Esophagus squamous epithelium (tissue), 5 donors: ENCODE results near the gene DCPS. TPM values are rescaled to one million over a fixed set of nuclear protein-coding genes. Genes with fewer than 3 reads are reported as not detected.

Source experiments
- DNase-seq: peaks from one replicate; lab custom pipeline; 2025; lab: John Stamatoyannopoulos, UW
- H3K27ac ChIP-seq, 4 donors: fragments of 200-600 bp; sonication (generic); one replicate each; pipeline ENCODE4 v1.5.1; 2016 to 2019; ENCODE audit warnings: mild to moderate bottlenecking in 1 of 4
- H3K27me3 ChIP-seq, 4 donors: fragments of 200-600 bp; sonication (generic); 1 replicate in 3 of 4; 2 replicates in 1 of 4; pipeline versions ENCODE4 v1.5.1 to v1.6.0; 2017 to 2021; ENCODE audit warnings: antibody characterized with exemption in 1 of 4
- H3K36me3 ChIP-seq, 3 donors: fragments of 200-600 bp; sonication (generic); one replicate each; pipeline ENCODE4 v1.5.1; 2016 to 2019
- H3K4me1 ChIP-seq, 3 donors: fragments of 200-600 bp; sonication (generic); one replicate each; pipeline ENCODE4 v1.5.1; 2017 to 2019
- H3K4me3 ChIP-seq, 4 donors: fragments of 200-600 bp; sonication (generic); 1 replicate in 3 of 4; 2 replicates in 1 of 4; pipeline ENCODE4 v1.5.1; 2016 to 2019; ENCODE audit warnings: mild to moderate bottlenecking in 2 of 4, moderate library complexity in 1 of 4
- H3K9me3 ChIP-seq, 3 donors: fragments of 200-600 bp; sonication (generic); one replicate each; pipeline ENCODE4 v1.5.1; 2016 to 2019
- CTCF ChIP-seq, 6 experiments: fragments of 450-650 bp in 4 of 6; fragments of 200-600 bp in 2 of 6; sonication (generic) in 2 of 6; IDR thresholded peaks; one replicate each; pipeline ENCODE4 v1.5.1; 2016 to 2019; ENCODE audit warnings: antibody characterized with exemption in 6 of 6, mild to moderate bottlenecking in 4 of 6, moderate library complexity in 4 of 6
- POLR2A ChIP-seq, 4 donors: fragments of 450-650 bp; IDR thresholded peaks; one replicate each; pipeline ENCODE4 v1.6.1; 2017; ENCODE audit warnings: antibody characterized with exemption in 4 of 4, mild to moderate bottlenecking in 4 of 4, moderate library complexity in 3 of 4
- WGBS, 2 donors: methylation state at CpG; one replicate each; pipeline ENCODE4 v1.1.5; 2018; 5-methylcytosine and 5-hydroxymethylcytosine counted together
- intact Hi-C: fragments of 100-400 bp; cut with DNase I; formaldehyde crosslinking; loops from one replicate; pipeline ENCODE4 v1.15.0; 2022
- total RNA-seq, 4 donors: library from RNA; depleted of rRNA; stranded (reverse); fragments of >200 nt; gene quantifications; one replicate each; pipeline ENCODE4 v1.1.0, GENCODE V29; 2016
- donor health status: DM: yes; HTN: yes; CAD: no.

DCPS gene
- total RNA-seq, 4 donors from 2014 or later: 12.0 to 25.7 (median 14.9) TPM

DNA sequence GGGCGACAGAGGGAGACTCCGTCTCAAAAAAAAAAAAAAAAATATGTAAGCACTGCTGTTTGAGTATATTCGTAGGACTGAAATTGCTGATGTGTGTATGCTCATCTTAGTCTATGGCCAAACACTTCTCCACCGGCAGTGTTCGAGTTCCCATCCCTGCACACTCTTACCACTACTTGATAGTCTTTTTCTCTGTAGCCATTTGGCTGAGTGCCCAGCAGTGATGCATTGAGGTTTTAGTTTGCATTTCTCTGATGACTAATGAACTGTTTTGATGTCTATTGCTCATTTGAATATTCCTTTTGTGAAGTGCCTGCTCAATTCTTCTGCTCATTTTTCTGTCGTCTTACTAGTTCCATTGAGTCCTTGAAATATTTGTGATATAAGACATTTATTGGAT is 19.0 kb upstream of the DCPS start:
- Histone ChIP-seq H3K27ac (no peak overlapping the region), H3K36me3 (peaks cover 0 to 31% (median 3%) of the 10 kb centered on the region in 3 donors), H3K4me1 (peaks cover 0 to 36% (median 21%) of the 10 kb centered on the region in 3 donors), H3K4me3 (peak overlapping the region in 1 of 4 donors; percentile 5), H3K9me3 (no peaks in the 10 kb centered on the region), H3K27me3 (no peaks in the 10 kb centered on the region)
- 17 to 24% methylated on average over 6 of the region's 6 CpGs for WGBS, 2 donors
- TF ChIP-seq POLR2A (IDR thresholded peaks at IDR 0.05): no peak
- TF ChIP-seq CTCF (IDR thresholded peaks at IDR 0.05): no peak
- intact Hi-C loops: no loop called here
- peak; percentile 39 for DNase-seq

GRCh38 chr11:126288237-126288636 is 15.6 kb upstream of the DCPS start:
- TF ChIP-seq CTCF (IDR thresholded peaks at IDR 0.05) (no peak), POLR2A (IDR thresholded peaks at IDR 0.05) (no peak)
- H3K36me3 ChIP-seq: peaks cover 5 to 65% (median 24%) of the 10 kb centered on the region in 3 donors
- no peak for DNase-seq
- H3K9me3 ChIP-seq: no peaks in the 10 kb centered on the region
- peaks cover 0 to 24% (median 16%) of the 10 kb centered on the region in 3 donors for H3K4me1 ChIP-seq
- H3K27me3 ChIP-seq: no peaks in the 10 kb centered on the region
- no peak overlapping the region for H3K27ac ChIP-seq
- WGBS, 2 donors: 72 to 81% methylated on average over 6 of the region's 6 CpGs
- H3K4me3 ChIP-seq: no peak overlapping the region
- intact Hi-C loops: no loop called here

DNA sequence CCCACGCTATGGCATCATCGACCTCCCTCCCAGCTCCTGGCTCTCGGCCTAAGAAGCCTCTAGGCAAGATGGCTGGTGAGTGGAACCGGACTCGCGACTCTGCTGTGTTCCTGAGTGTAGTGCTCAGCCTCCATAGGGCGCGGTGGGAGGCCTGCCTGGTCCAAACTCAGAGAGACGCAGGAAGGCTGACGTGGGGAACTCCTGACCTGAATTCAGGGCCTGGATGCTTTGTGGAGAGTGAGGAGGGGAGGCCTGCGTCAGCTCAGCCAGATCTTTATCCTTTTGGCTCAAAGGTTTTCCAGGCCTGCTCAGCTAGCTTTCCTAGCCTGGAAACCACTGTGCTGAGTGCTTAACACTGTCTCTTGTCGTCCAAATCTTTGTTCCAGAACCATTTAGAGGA is 13.0 kb upstream of the DCPS start:
- no peaks in the 10 kb centered on the region for H3K9me3 ChIP-seq
- intact Hi-C loops: no loop called here
- no peaks in the 10 kb centered on the region for H3K27me3 ChIP-seq
- 76 to 78% methylated on average over 6 to 10 of the region's 12 CpGs for WGBS, 2 donors
- H3K27ac ChIP-seq: no peak overlapping the region
- H3K4me1 ChIP-seq: no peaks in the 10 kb centered on the region
- peaks cover 9 to 92% (median 24%) of the 10 kb centered on the region in 3 donors for H3K36me3 ChIP-seq
- no peak for TF ChIP-seq POLR2A (IDR thresholded peaks at IDR 0.05)
- TF ChIP-seq CTCF (IDR thresholded peaks at IDR 0.05): no peak
- no peak overlapping the region for H3K4me3 ChIP-seq
- no peak for DNase-seq

DNA sequence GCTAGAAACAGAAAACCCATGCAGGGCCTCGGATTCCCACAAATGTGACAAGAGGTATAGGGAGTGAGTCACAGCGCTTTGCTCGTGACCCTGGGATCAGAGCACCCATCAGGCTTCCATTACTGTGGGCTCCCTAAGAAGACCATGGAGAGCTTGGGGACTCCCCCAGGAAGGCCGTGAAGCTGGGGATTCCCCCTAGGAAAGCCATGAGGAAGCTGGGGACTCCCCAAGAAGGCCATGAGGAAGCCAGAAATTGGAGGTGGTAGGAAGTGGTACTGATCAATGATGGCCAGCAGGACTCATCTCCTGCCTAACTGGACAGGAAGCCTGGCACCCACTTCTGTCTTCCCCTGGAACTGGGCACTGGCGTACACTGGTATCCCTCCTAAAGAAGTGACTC is 10.1 kb upstream of the DCPS start:
- DNase-seq: no peak
- Histone ChIP-seq H3K4me3 (no peak overlapping the region), H3K36me3 (peaks cover 9 to 91% (median 24%) of the 10 kb centered on the region in 3 donors), H3K27ac (no peak overlapping the region), H3K4me1 (no peaks in the 10 kb centered on the region), H3K27me3 (no peaks in the 10 kb centered on the region), H3K9me3 (no peaks in the 10 kb centered on the region)
- intact Hi-C loops: no loop called here
- 70% methylated on average over 4 to 5 of the region's 5 CpGs for WGBS, 2 donors
- no peak for TF ChIP-seq CTCF (IDR thresholded peaks at IDR 0.05)
- TF ChIP-seq POLR2A (IDR thresholded peaks at IDR 0.05): no peak

DNA sequence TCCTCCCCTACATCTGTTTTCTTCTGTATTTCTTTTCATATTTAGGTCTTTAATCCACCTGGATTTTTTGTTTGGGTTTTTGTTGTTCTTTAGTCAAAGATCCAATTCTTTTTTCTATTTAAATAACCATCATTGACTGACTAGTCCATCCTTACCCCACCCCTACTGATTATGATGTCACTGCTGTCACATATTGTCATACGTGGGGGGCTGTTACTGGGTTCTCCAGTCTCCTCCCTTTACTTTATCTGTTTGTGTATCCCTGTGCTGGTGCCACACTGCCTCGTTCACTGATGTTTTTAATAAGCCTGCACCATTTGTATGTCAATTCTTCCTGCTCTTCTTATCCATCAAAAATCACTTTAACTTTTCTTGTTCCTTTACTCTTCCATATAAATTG is 6.9 kb upstream of the DCPS start:
- intact Hi-C loops: no loop called here
- Histone ChIP-seq H3K9me3 (no peaks in the 10 kb centered on the region), H3K4me1 (no peaks in the 10 kb centered on the region), H3K36me3 (peaks cover 4 to 81% (median 8%) of the 10 kb centered on the region in 3 donors), H3K4me3 (no peak overlapping the region), H3K27me3 (no peaks in the 10 kb centered on the region), H3K27ac (no peak overlapping the region)
- no peak for DNase-seq
- WGBS, 2 donors: 75% methylated on average over 2 of the region's 2 CpGs
- no peak for TF ChIP-seq POLR2A (IDR thresholded peaks at IDR 0.05)
- TF ChIP-seq CTCF (IDR thresholded peaks at IDR 0.05): no peak
